Right renal pelvis (tissue), 4 donors: ENCODE measurements around the gene RLF. TPM values are rescaled to one million over a fixed set of nuclear protein-coding genes. Genes with fewer than 3 reads are reported as not detected.

ENCODE experiments used
- DNase-seq, 4 donors: peaks; one replicate each; pipeline ENCODE4 v3.0.0-alpha.2; 2013; ENCODE audit warnings: low read depth in 4 of 4, low spot score in 3 of 4, missing footprints in 1 of 4
- polyA plus RNA-seq, 4 donors: library from polyadenylated mRNA; unstranded; fragments of 120-200 nt; gene quantifications; one replicate each; pipeline ENCODE4 v1.2.1, GENCODE V29; 2013; ENCODE audit not compliant: insufficient read length in 4 of 4

The RLF gene
- polyA plus RNA-seq, 4 donors, result 22.1 to 26.8 (median 24.4) TPM

- no peak for DNase-seq
Observed at GRCh38 chr1:40265919-40266318, 104.7 kb downstream of the RLF start.

GRCh38 chr1:40266786-40267535, 105.8 kb downstream of the RLF start:
- no peak for DNase-seq

- DNase-seq, result no peak
Observed at GRCh38 chr1:40267767-40268187, 106.6 kb downstream of the RLF start.

GRCh38 chr1:40268211-40268610, 107.0 kb downstream of the RLF start:
- DNase-seq, result no peak

GRCh38 chr1:40270152-40270834, 109.1 kb downstream of the RLF start:
- DNase-seq, result no peak

- no peak for DNase-seq
Observed at GRCh38 chr1:40272653-40273213, 111.5 kb downstream of the RLF start.

- DNase-seq, result no peak
Observed at GRCh38 chr1:40273547-40274166, 112.5 kb downstream of the RLF start.

GRCh38 chr1:40274331-40274730, 113.1 kb downstream of the RLF start:
- no peak for DNase-seq

GRCh38 chr1:40276122-40276521, 114.9 kb downstream of the RLF start:
- no peak for DNase-seq

- DNase-seq, result no peak
Observed at GRCh38 chr1:40281853-40282252, 120.7 kb downstream of the RLF start.

Other genes starting within 250 kb of the RLF start
- gene MFSD2A, start 206.2 kb upstream of the RLF start, polyA plus RNA-seq, result 1 to 10 TPM; 2.2 to 3.2 (median 2.8) TPM
- gene CAP1, start 120.7 kb upstream of the RLF start, polyA plus RNA-seq, result 100 to 1,000 TPM; 179 to 207 (median 194) TPM
- 100 to 1,000 TPM; 103 to 134 (median 122) TPM for gene PPT1, start 64.1 kb upstream of the RLF start, polyA plus RNA-seq
- not detected for gene TMCO2, start 86.5 kb downstream of the RLF start, polyA plus RNA-seq
- gene ZMPSTE24, start 96.8 kb downstream of the RLF start, polyA plus RNA-seq, result 10 to 100 TPM; 57.6 to 68.3 (median 66.0) TPM
- 10 to 100 TPM; 18.8 to 32.0 (median 23.5) TPM for gene COL9A2, start 155.9 kb downstream of the RLF start, polyA plus RNA-seq
- 10 to 100 TPM; 22.7 to 29.7 (median 24.3) TPM for gene SMAP2, start 212.3 kb downstream of the RLF start, polyA plus RNA-seq